CD8-positive, alpha-beta memory T cell (primary cell): ENCODE measurements around the gene NFASC. TPM values are rescaled to one million over a fixed set of nuclear protein-coding genes. Genes with fewer than 3 reads are reported as not detected.
A peak's percentile ranks its signal among the peaks of the same experiment; 100 is the strongest.

Experiments
- CTCF ChIA-PET: fragments of 350-600 bp; sonication (Branson Sonifier 250); formaldehyde crosslinking; loops from one replicate; lab custom pipeline; 2021; ENCODE audit warnings: antibody characterized with exemption; lab: Charles Lee
- POLR2A ChIA-PET: fragments of 350-600 bp; sonication (Branson Sonifier 250); formaldehyde crosslinking; loops from one replicate; lab custom pipeline; 2021; ENCODE audit warnings: antibody characterized with exemption; lab: Charles Lee
- DNase-seq, 5 donors: peaks; one replicate each; pipeline versions ENCODE4 v3.0.0 to v3.0.0-alpha.2; 2020 to 2022; ENCODE audit warnings: mixed read lengths in 1 of 5
- H3K27ac ChIP-seq: one replicate; pipeline ENCODE4 v1.7.0; 2013; ENCODE audit warnings: low read depth, mild to moderate bottlenecking, low read length, moderate library complexity
- H3K27me3 ChIP-seq: 2 replicates; pipeline ENCODE4 v1.7.0; 2013; ENCODE audit warnings: low read length, mild to moderate bottlenecking; ENCODE audit not compliant: insufficient read depth, poor library complexity, severe bottlenecking
- H3K36me3 ChIP-seq: 2 replicates; pipeline ENCODE4 v1.7.0; 2013; ENCODE audit warnings: mild to moderate bottlenecking, low read length, moderate library complexity; ENCODE audit not compliant: insufficient read depth
- H3K4me1 ChIP-seq: 2 replicates; pipeline ENCODE4 v1.7.0; 2013; ENCODE audit warnings: mild to moderate bottlenecking, low read length, moderate library complexity; ENCODE audit not compliant: insufficient read depth
- H3K4me3 ChIP-seq: 2 replicates; pipeline ENCODE4 v1.7.0; 2013; ENCODE audit warnings: mild to moderate bottlenecking, low read length
- H3K9me3 ChIP-seq: 2 replicates; pipeline ENCODE4 v1.7.0; 2013; ENCODE audit warnings: mild to moderate bottlenecking, low read length
- H3K27ac Mint-ChIP-seq, 8 donors: one replicate each; pipeline ENCODE4 v1.8.0; 2020 to 2021; ENCODE audit warnings: mixed read lengths in 8 of 8, mild to moderate bottlenecking in 6 of 8, inconsistent platforms in 3 of 8, moderate library complexity in 3 of 8
- H3K27me3 Mint-ChIP-seq, 2 donors: one replicate each; pipeline ENCODE4 v1.8.0; 2020 to 2021; ENCODE audit warnings: mixed read lengths in 2 of 2, mild to moderate bottlenecking in 1 of 2, moderate library complexity in 1 of 2
- H3K36me3 Mint-ChIP-seq, 3 donors: one replicate each; pipeline ENCODE4 v1.8.0; 2020 to 2021; ENCODE audit warnings: mixed read lengths in 3 of 3, inconsistent platforms in 1 of 3, mild to moderate bottlenecking in 1 of 3
- H3K4me1 Mint-ChIP-seq, 3 donors: one replicate each; pipeline ENCODE4 v1.8.0; 2020 to 2021; ENCODE audit warnings: mixed read lengths in 3 of 3, inconsistent platforms in 1 of 3, mild to moderate bottlenecking in 1 of 3
- H3K4me3 Mint-ChIP-seq, 7 donors: one replicate each; pipeline ENCODE4 v1.8.0; 2020 to 2021; ENCODE audit warnings: mixed read lengths in 7 of 7, mild to moderate bottlenecking in 6 of 7, moderate library complexity in 4 of 7, inconsistent platforms in 2 of 7
- H3K9me3 Mint-ChIP-seq, 5 donors: one replicate each; pipeline ENCODE4 v1.8.0; 2020 to 2022; ENCODE audit warnings: mixed read lengths in 5 of 5, mild to moderate bottlenecking in 3 of 5, moderate library complexity in 2 of 5, inconsistent platforms in 1 of 5
- polyA plus RNA-seq: library from polyadenylated mRNA; unstranded; fragments of 300-500 nt; fragmentation: Illumina TruSeq; gene quantifications from one replicate; pipeline ENCODE4 v1.2.3, GENCODE V29; 2021
- total RNA-seq, 2 experiments: library from RNA; stranded (reverse); gene quantifications; one replicate each; pipeline ENCODE4 v1.2.3, GENCODE V29; 2021

NFASC gene
- total and polyA plus RNA-seq, 3 experiments from 2014 or later, result 0.11 to 0.16 TPM; not detected in 1

DNA sequence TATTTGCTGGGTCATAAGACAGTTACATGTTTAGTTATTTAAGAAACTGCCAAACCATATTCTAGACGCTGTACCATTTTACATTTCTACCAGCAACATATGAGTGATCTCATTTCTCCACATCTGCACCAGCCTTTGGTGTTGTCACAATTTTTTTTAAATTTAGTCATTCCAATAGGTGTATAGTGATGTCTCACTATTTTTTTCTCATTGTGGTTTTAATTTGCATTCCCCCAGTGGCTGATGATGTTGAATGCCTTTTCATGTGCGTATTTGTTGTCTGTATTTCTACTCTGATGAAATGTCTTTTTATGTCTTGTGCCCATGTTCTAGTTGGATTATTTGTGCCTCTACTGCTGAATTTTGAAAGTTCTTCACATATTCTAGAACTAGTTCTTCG is 38.4 kb downstream of the NFASC start:
- CTCF ChIA-PET, result no interaction called here

DNA sequence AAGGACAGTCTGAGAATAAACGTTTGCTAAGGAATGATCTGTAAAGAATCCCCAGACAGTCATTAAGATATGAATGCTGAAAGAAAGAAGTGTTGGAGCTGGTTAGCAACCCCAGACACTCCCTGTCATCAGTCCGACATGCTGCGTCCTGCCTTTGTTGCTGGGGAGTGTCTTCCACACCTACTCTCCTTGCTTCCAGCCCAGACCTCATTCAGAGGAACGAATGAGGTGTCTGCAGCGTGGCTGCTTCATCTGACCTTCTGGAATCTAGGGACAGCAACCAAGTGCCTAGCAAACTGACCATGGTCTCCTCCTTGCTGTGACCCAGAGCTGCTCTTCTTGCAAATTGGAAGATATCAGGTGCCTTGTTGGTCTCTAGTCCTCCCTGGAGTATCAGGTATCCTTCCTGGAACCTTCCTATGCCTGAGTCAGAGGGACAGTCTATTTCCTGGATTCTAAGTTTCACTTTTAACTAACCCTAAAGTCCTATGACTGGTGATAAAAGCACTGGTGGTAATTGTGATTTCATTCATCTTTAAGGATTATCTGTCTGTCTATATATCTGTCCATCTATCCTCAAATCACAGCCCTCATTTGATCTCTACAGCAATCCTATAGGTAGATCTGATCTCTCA is 45.3 kb downstream of the NFASC start:
- Histone ChIP-seq H3K4me3 (no peak overlapping the region), H3K27ac (no peak overlapping the region), H3K4me1 (no peaks in the 10 kb centered on the region), H3K27me3 (peaks cover 3% of the 10 kb centered on the region), H3K9me3 (no peaks in the 10 kb centered on the region), H3K36me3 (no peaks in the 10 kb centered on the region)
- H3K4me3 Mint-ChIP-seq, result peak overlapping the region in 1 of 7 donors; percentile 15
- ChIA-PET CTCF (no interaction called here), POLR2A (no interaction called here)
- H3K27ac Mint-ChIP-seq, result no peak overlapping the region
- DNase-seq, result no peak
- H3K4me1 Mint-ChIP-seq, result peaks cover 0 to 5% (median 0%) of the 10 kb centered on the region in 3 donors
- H3K36me3 Mint-ChIP-seq, result no peaks in the 10 kb centered on the region
- H3K9me3 Mint-ChIP-seq, result peaks cover 0 to 6% (median 0%) of the 10 kb centered on the region in 5 donors
- peaks cover 13 to 28% of the 10 kb centered on the region in 2 donors for H3K27me3 Mint-ChIP-seq

More for the DNA sequence above, 38.4 kb downstream of the NFASC start:
- no peaks in the 10 kb centered on the region for H3K36me3 ChIP-seq
- no peak overlapping the region for H3K4me3 ChIP-seq
- no peaks in the 10 kb centered on the region for H3K9me3 ChIP-seq
- no peak overlapping the region for H3K27ac Mint-ChIP-seq
- H3K27me3 ChIP-seq, result peaks cover 3% of the 10 kb centered on the region
- POLR2A ChIA-PET, result no interaction called here
- peaks cover 0 to 4% (median 0%) of the 10 kb centered on the region in 3 donors for H3K36me3 Mint-ChIP-seq
- H3K27me3 Mint-ChIP-seq, result peaks cover 4 to 49% of the 10 kb centered on the region in 2 donors
- no peaks in the 10 kb centered on the region for H3K4me1 Mint-ChIP-seq
- H3K27ac ChIP-seq, result no peak overlapping the region
- no peak for DNase-seq
- peaks cover 0 to 6% (median 0%) of the 10 kb centered on the region in 5 donors for H3K9me3 Mint-ChIP-seq
- H3K4me1 ChIP-seq, result no peaks in the 10 kb centered on the region
- H3K4me3 Mint-ChIP-seq, result no peak overlapping the region

DNA sequence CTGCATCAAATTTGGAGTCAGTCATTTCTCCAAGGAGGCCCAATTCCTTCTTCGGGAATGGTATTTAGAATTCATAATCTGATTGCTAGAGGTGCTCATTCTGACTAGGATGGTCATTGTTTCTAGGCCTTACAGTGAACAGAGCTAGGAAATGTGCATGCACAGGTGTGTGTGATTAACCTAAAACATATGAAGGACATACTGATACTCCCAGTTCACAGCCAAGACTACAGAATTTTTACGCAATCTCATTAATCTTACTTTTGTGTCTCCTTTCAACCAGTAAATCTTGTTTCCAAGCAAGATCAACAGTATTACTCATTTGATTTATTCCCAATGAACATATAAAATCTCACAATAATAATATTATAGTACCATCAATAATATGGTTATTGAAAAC is 47.1 kb downstream of the NFASC start:
- no peak for DNase-seq
- H3K27me3 ChIP-seq, result no peaks in the 10 kb centered on the region
- Mint-ChIP-seq H3K4me1 (peaks cover 0 to 5% (median 0%) of the 10 kb centered on the region in 3 donors), H3K36me3 (no peaks in the 10 kb centered on the region), H3K27ac (no peak overlapping the region), H3K27me3 (peaks cover 17 to 31% of the 10 kb centered on the region in 2 donors), H3K9me3 (peaks cover 0 to 5% (median 0%) of the 10 kb centered on the region in 5 donors), H3K4me3 (no peak overlapping the region)
- H3K4me1 ChIP-seq, result no peaks in the 10 kb centered on the region
- ChIA-PET CTCF (no interaction called here), POLR2A (no interaction called here)
- H3K36me3 ChIP-seq, result no peaks in the 10 kb centered on the region
- no peaks in the 10 kb centered on the region for H3K9me3 ChIP-seq
- H3K4me3 ChIP-seq, result no peak overlapping the region
- no peak overlapping the region for H3K27ac ChIP-seq

DNA sequence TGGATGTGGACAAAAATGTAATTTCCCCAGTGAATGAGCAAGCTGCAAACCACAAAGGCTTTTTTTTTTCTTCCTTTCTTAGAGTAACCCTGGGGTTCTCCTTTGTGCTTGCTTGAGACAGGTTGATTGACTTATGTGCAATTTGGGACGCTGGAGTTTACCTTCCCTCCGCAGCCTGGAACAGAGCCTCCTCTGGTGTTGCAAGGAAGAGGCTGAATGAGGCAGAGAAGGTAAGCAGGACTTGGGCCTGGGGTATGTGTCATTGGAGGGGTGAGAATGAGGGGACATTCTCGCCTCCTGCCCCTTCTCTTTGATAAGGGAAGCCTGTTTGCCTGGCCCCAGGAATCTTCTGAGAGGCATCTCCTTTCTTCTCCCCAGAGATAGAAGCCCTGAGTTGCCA is 49.8 kb downstream of the NFASC start:
- Histone ChIP-seq H3K27ac (no peak overlapping the region), H3K36me3 (no peaks in the 10 kb centered on the region), H3K4me1 (no peaks in the 10 kb centered on the region), H3K4me3 (no peak overlapping the region), H3K27me3 (no peaks in the 10 kb centered on the region), H3K9me3 (no peaks in the 10 kb centered on the region)
- H3K4me3 Mint-ChIP-seq, result no peak overlapping the region
- ChIA-PET POLR2A (no interaction called here), CTCF (no interaction called here)
- no peaks in the 10 kb centered on the region for H3K36me3 Mint-ChIP-seq
- peaks cover 21 to 29% of the 10 kb centered on the region in 2 donors for H3K27me3 Mint-ChIP-seq
- no peaks in the 10 kb centered on the region for H3K9me3 Mint-ChIP-seq
- DNase-seq, result no peak
- H3K27ac Mint-ChIP-seq, result peak overlapping the region in 1 of 8 donors; percentile 84
- peaks cover 0 to 5% (median 0%) of the 10 kb centered on the region in 3 donors for H3K4me1 Mint-ChIP-seq

DNA sequence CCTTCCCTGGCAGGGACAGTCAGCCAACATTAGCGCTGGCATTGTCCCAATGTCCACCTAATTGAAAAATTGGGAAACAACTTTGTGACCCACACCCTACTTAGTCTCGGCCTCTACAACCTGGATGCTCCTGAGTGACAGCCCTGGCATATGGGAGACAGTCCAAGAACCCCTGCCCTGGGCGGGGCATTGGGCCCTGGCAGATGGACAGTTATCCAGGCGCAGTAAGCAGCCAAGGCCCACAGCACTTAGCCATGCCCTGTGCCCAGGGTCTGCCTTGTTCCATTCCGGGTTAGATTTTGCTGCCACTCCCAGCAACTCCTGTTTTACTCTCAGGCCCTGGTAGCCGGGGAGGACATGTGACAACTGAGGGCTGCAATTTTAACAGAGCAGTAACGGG is 50.3 kb downstream of the NFASC start:
- Mint-ChIP-seq H3K27ac (no peak overlapping the region), H3K27me3 (peaks cover 20 to 30% of the 10 kb centered on the region in 2 donors), H3K4me3 (no peak overlapping the region), H3K9me3 (no peaks in the 10 kb centered on the region), H3K4me1 (peaks cover 0 to 5% (median 0%) of the 10 kb centered on the region in 3 donors), H3K36me3 (no peaks in the 10 kb centered on the region)
- Histone ChIP-seq H3K36me3 (no peaks in the 10 kb centered on the region), H3K27ac (no peak overlapping the region), H3K4me1 (no peaks in the 10 kb centered on the region), H3K27me3 (no peaks in the 10 kb centered on the region), H3K4me3 (no peak overlapping the region), H3K9me3 (no peaks in the 10 kb centered on the region)
- ChIA-PET CTCF (no interaction called here), POLR2A (no interaction called here)
- no peak for DNase-seq

DNA sequence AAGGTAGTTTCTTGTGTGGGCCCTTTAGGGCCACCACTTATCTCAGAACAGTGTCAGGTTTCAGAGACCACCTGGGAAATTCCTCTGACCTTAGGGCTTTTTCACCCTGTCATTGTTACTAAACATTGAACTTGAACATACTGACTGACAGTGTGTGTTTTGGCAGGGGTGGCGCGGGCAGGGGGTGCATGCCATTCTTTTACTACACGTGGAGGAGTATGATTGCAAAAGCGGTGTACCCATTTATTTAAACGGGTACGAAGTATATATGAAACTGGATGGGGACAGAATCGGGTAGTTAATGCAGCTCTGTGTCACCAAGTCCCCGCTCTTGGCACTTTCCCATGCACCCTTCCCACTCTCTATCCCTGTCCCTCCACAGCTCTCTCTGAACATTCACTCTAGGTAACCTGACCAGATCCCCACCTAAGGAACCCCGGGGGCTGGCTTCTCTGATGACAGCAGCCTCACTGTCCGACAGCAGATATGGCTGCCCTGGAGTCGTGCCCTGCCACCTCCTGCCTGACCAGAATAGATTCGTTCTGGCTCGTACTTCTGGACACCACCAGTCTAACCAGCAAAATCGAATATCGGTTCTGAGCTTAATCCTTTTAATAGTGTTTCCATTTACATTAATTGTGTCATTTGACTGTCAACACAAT is 51.3 kb downstream of the NFASC start:
- ChIA-PET CTCF (no interaction called here), POLR2A (no interaction called here)
- peaks cover 17 to 32% of the 10 kb centered on the region in 2 donors for H3K27me3 Mint-ChIP-seq

DNA sequence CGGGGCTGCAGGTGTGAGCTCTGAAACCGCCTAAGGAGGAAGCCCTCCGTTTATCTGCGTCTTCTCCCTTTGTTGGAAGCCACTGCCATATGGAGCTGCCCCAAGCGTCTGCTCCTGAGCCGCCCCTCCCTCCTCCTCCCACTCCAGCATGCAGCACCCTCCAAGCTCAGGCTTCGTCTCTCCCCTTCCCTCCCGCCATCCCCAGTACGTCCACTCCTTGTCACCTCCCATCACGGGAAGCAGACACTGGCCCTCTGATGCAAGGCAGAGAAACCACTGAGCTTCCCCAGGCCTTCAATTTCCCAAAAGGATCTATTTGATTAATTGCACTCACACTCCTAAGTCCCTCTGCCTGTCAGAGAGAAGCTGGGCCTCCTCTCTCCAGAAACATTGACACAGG is 52.5 kb downstream of the NFASC start:
- H3K27me3 Mint-ChIP-seq, result peaks cover 27 to 38% of the 10 kb centered on the region in 2 donors
- ChIA-PET CTCF (no interaction called here), POLR2A (no interaction called here)
- Histone ChIP-seq H3K4me1 (no peaks in the 10 kb centered on the region), H3K4me3 (no peak overlapping the region), H3K9me3 (no peaks in the 10 kb centered on the region), H3K27ac (no peak overlapping the region), H3K36me3 (no peaks in the 10 kb centered on the region), H3K27me3 (no peaks in the 10 kb centered on the region)
- H3K9me3 Mint-ChIP-seq, result no peaks in the 10 kb centered on the region
- no peak overlapping the region for H3K4me3 Mint-ChIP-seq
- no peaks in the 10 kb centered on the region for H3K36me3 Mint-ChIP-seq
- DNase-seq, result no peak
- no peak overlapping the region for H3K27ac Mint-ChIP-seq
- H3K4me1 Mint-ChIP-seq, result no peaks in the 10 kb centered on the region

More for the DNA sequence above, 51.3 kb downstream of the NFASC start:
- Histone ChIP-seq H3K27me3 (no peaks in the 10 kb centered on the region), H3K4me3 (no peak overlapping the region), H3K36me3 (no peaks in the 10 kb centered on the region), H3K27ac (no peak overlapping the region), H3K4me1 (no peaks in the 10 kb centered on the region), H3K9me3 (no peaks in the 10 kb centered on the region)
- DNase-seq, result no peak
- no peaks in the 10 kb centered on the region for H3K36me3 Mint-ChIP-seq
- H3K4me3 Mint-ChIP-seq, result no peak overlapping the region
- no peaks in the 10 kb centered on the region for H3K4me1 Mint-ChIP-seq
- no peaks in the 10 kb centered on the region for H3K9me3 Mint-ChIP-seq
- no peak overlapping the region for H3K27ac Mint-ChIP-seq

DNA sequence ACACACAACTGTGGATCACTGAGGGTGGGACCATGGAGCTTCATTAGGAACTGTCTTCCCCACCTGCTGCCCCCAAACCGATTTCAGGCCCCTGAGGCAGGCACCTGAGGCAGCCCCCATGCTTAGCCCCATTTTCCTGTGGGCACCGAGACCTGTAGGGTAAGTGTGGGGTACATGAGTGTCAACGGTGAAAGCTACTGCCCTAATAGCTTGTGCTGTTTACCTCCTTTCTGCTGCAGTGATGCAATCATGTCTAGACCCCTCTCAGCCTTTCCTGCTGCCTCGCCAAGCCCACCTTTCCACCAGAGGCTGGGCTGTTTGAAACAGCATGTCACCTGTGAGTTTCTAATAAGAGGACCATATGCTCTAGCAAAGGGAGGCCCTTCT is 53.0 kb downstream of the NFASC start:
- Mint-ChIP-seq H3K9me3 (no peaks in the 10 kb centered on the region), H3K36me3 (no peaks in the 10 kb centered on the region), H3K27me3 (peaks cover 31 to 41% of the 10 kb centered on the region in 2 donors), H3K27ac (no peak overlapping the region), H3K4me3 (no peak overlapping the region), H3K4me1 (no peaks in the 10 kb centered on the region)
- Histone ChIP-seq H3K27ac (no peak overlapping the region), H3K9me3 (no peaks in the 10 kb centered on the region), H3K36me3 (no peaks in the 10 kb centered on the region), H3K4me1 (no peaks in the 10 kb centered on the region), H3K27me3 (no peaks in the 10 kb centered on the region), H3K4me3 (no peak overlapping the region)
- POLR2A ChIA-PET, result no interaction called here
- DNase-seq, result no peak
- CTCF ChIA-PET, result no interaction called here
